NCI-H146 treated with DMSO at 0.1 percent for 48 hours (cell line): ENCODE data around the gene EPB41L2.
"Not testable (repeated sequence)": the region's sequence is repeated elsewhere in the genome, so short reads cannot be mapped to it uniquely, and the experiment has no call there.

Experiments
- DNase-seq: peaks from one replicate; lab custom pipeline; 2025; ENCODE audit not compliant: unreplicated experiment; lab: John Stamatoyannopoulos, UW

Gene EPB41L2

DNA sequence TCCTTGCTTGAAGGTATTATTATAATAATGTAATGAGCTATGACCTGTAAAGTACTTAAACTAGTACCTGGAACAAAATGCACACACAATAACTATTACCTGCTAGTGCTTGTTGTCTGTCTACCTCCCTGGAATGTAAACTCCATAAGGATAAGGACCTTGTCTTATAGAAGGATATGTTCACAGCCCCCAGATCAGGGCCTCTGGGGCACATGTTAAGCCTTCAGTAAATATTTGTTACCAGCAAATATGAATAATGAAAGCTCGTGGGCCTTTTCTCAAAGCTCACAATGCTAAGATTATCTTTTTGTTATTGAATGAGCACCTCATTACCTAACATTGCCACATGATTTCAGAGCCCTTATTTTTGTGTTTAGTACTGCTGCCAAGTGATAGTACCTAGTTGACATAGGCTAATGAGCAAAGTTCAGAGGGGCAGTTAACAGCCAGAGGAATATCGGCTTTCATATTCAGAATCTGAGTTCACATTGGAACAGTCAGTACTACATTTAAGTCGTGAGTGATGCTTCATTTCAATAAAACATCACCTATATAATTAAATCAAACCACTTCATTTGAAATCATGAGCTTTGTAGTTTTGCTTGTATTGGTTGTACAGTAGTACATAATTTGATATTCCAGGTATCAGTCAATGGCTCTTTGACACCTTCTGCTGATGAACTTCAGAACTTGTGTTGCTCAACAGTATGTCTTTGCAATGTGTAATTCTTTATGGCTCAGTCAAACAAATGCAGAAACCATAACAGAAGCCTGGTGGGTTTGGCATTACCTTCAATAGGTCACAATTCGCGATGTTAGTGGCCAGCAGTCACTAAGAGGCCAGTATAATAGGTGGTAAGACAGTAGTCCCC lies 247.6 kb downstream of the EPB41L2 start:
- no peak for DNase-seq

- no peak for DNase-seq
Measured at GRCh38 chr6:130814506-130814905, 248.5 kb downstream of the EPB41L2 start.

DNA sequence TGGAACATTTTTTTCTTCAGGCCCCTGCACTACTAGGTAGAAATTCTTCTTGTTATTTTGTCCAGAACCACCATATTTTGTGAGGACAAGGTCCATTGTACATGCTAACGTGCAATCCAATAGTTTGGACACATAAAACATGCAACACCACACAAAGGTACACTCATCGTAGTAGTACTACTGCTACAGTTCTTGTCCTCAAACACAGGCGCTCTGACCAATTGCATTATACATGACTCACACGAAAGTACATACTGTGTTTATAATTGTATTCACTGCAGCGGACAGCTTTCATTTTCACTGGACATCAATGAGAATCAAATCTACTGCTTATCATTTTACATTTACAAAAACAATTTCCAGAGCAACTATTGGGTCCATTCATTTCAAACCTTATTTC lies 251.1 kb downstream of the EPB41L2 start:
- DNase-seq, result no peak

DNA sequence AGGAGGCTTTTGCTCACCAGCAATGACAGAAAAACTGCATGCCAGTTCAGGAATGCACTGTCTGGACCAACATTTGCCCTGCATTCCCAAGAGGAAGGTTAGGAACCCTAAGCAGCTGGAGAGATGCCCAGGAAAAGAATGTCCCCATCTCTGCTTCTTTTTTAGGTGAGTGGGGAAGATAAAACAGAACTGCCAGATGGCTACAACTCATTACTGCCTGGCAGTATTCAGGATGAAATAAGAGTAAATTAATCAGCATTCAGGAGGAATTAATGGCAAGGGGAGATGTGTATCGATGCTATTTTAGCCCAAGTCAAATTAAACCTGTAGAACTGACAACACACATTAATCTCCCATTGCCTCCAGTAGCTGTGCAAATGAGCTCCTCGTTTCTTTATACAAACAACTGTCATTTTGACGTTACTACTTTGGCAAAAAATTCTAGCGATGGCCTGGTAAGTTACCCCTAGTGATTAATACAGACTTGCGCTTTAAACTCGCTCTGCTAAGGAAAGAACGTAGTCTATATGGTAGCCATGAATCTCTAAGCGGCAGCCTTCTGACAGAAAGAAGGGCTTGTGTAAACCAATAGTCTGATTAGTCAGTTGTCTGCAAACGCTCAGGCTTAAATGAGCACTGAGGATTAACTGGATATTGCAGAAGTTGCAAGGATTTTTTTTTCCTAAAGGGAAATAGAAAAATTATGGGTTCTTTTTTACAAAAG lies 252.6 kb downstream of the EPB41L2 start:
- DNase-seq, result no peak

DNA sequence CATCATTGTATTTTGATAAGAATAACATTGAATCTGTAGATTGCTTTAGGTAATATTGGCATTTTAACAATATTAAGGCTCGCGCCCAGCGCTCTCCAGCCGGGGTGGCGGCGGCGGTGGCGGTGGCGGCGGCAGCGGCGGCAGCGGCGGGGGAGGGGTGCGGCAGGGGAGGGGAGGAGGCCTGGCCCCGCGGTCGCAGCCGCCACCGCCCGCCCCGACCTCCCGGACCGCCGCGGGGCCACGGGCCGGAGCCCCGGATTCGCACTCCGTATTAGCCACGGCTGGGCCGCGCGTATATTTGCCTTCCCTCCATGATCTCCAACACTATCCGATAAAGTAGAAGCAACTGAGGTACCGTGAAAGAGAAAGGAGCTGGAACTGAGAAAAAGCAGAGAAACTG lies 261.7 kb downstream of the EPB41L2 start:
- DNase-seq, result not testable (repeated sequence)

GRCh38 chr6:130797061-130797460 lies 266.0 kb downstream of the EPB41L2 start:
- DNase-seq, result no peak

DNA sequence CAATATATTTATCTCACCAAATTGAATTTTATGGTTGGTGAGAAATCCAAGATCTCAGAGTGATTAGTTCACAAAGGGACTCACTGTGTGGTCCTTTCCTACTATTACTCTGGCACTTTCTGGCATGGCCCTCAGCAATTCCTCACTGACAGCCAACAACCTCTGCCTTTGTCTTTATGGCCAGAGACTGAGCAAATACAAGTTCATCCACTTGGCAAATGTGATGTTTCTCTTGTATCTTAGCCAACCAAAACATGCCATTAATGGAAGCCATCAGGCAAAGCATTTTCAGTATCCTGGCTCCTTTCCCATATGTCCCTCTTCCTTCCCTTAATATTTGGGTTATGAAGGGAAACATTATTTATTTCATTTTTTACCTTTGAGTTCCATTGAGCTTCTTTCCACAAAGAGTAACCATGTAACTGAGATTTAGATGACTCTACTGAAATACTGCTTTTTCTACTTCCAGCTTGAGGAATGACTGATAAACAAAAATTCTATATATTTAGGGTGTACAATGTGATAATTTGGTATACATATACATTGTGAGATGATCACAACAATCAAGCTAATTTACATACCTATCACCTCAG lies 266.6 kb downstream of the EPB41L2 start:
- DNase-seq, result no peak

GRCh38 chr6:130794738-130795137 lies 268.3 kb downstream of the EPB41L2 start:
- no peak for DNase-seq

DNA sequence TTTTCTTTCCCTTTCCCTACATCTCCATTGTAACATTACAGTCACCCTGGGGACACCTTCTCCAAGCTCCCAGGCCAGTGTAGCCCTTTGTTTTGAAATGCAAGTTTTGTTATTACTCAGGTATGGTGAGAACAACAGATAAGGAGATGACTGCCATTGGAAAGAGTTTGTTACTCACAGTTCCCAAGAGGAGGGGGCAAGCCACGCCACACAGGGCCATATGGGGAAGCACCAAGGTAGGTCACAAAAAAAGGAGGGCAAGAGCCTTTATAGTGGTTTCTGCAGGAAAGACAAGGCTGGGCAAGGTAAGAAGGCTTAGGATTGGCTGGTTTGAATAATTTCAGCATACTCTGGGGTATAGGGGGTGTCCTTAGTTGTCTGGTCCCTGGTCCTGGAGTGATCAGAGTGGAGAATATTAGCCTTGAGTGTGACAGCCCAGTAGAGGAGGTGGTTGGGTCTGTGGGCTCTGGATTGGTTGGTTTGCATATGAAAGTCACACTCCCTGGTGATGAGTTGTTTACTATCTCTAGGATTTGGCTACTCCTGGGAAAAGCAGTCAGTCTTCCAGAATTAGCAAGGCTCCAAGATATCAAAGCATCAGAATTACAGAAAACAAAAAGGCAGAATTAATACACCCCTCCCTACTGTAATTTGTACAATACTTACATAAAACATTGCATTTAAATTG lies 268.9 kb downstream of the EPB41L2 start:
- DNase-seq, result no peak
